Peyer's patch (tissue), 4 donors: ENCODE results near the gene GIMAP2. TPM values are rescaled to one million over a fixed set of nuclear protein-coding genes. Genes with fewer than 3 reads are reported as not detected.
A peak's percentile ranks its signal among the peaks of the same experiment; 100 is the strongest.

Experiments used
- DNase-seq, 3 donors: peaks; one replicate each; pipeline ENCODE4 v3.0.0-alpha.2; 2017 to 2019
- H3K27ac ChIP-seq, 4 donors: fragments of 200-600 bp; sonication (generic); one replicate each; pipeline ENCODE4 v1.5.1; 2016 to 2019
- H3K27me3 ChIP-seq, 2 donors: fragments of 200-600 bp; sonication (generic); one replicate each; pipeline ENCODE4 v1.5.1; 2019
- H3K36me3 ChIP-seq, 3 donors: fragments of 200-600 bp; sonication (generic); one replicate each; pipeline ENCODE4 v1.5.1; 2016 to 2019
- H3K4me1 ChIP-seq, 4 donors: fragments of 200-600 bp; sonication (generic); one replicate each; pipeline ENCODE4 v1.5.1; 2016 to 2019
- H3K4me3 ChIP-seq, 4 donors: fragments of 200-600 bp; sonication (generic); 1 replicate in 3 of 4; 2 replicates in 1 of 4; pipeline ENCODE4 v1.5.1; 2016 to 2019; ENCODE audit warnings: mild to moderate bottlenecking in 1 of 4
- H3K9me3 ChIP-seq, 4 donors: fragments of 200-600 bp; sonication (generic); one replicate each; pipeline ENCODE4 v1.5.1; 2016 to 2019; ENCODE audit warnings: mild to moderate bottlenecking in 1 of 4
- POLR2A ChIP-seq, 2 donors: fragments of 450-650 bp; IDR thresholded peaks; one replicate each; pipeline ENCODE4 v1.5.1; 2017; ENCODE audit warnings: antibody characterized with exemption in 2 of 2, mild to moderate bottlenecking in 2 of 2, moderate library complexity in 2 of 2
- total RNA-seq, 4 donors: library from RNA; depleted of rRNA; stranded (reverse); fragments of >200 nt; gene quantifications; one replicate each; pipeline ENCODE4 v1.1.0, GENCODE V29; 2016
- TF ChIP-seq, protein P1 (sequence below), 6 experiments: fragments of 450-650 bp in 4 of 6; fragments of 200-600 bp in 2 of 6; sonication (generic) in 1 of 6; IDR thresholded peaks; one replicate each; pipeline ENCODE4 v1.5.1; 2017 to 2019; ENCODE audit warnings: antibody characterized with exemption in 6 of 6, mild to moderate bottlenecking in 3 of 6, moderate library complexity in 1 of 6

Gene GIMAP2
- total RNA-seq, 4 donors from 2014 or later, result 4.8 to 17.3 (median 9.1) TPM

DNA sequence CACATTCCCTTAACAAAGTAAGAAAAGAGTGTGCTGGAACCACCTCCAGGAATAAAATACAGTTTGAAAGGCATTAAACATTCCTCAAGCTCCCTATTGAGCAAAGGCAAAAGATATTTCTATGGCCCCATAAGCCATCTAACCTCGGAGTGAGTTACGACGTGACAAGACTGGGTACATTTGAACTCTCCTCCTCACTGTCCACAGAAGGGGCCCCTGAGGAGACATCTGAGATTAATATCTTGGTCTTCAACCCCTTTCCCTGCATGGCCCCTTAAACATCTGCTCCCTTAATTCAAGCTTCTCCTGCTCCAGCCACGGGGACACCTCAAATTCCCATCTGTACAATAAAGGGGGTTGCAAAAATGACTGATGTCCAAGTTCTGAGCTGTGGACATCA, 31.4 kb downstream of the GIMAP2 start:
- H3K27ac ChIP-seq, result peak overlapping the region; percentile 52 to 80 (median 72)
- H3K9me3 ChIP-seq, result no peaks in the 10 kb centered on the region

DNA sequence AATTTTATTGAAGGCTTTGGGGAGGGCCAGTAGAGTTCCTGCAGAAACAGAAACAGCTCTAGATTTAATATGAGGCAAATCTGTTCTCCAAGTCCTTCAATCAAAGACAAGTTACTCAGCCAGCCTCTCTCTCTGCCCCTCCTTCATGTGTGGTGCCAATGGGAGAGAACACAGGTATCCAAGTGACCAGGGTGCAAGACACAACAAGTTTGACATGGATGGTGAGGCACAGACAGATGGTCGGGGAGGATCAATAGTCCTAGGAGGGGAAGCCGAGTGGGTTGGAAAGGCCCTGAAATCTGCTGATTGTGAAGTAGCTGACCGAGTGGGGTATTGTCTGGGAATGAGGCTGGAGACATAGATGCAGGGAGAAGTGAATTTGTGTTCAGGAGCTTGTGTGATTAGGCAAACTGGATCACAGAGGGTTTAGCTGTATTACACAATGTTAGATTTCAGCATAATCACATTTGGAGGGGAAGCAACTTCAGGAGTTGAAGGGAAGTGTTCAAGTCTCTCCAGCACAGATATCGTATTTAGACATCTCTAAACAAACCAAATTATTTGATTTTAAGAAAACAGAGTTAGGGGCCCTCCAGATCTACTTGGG, 32.4 kb downstream of the GIMAP2 start:
- peaks cover 0 to 14% (median 0%) of the 10 kb centered on the region in 3 donors for H3K36me3 ChIP-seq
- H3K4me3 ChIP-seq, result peak overlapping the region; percentile 37 to 51 (median 46)
- peak overlapping the region; percentile 52 to 80 (median 72) for H3K27ac ChIP-seq
- H3K4me1 ChIP-seq, result no peaks in the 10 kb centered on the region
- DNase-seq, result no peak
- TF ChIP-seq, protein P1, sequence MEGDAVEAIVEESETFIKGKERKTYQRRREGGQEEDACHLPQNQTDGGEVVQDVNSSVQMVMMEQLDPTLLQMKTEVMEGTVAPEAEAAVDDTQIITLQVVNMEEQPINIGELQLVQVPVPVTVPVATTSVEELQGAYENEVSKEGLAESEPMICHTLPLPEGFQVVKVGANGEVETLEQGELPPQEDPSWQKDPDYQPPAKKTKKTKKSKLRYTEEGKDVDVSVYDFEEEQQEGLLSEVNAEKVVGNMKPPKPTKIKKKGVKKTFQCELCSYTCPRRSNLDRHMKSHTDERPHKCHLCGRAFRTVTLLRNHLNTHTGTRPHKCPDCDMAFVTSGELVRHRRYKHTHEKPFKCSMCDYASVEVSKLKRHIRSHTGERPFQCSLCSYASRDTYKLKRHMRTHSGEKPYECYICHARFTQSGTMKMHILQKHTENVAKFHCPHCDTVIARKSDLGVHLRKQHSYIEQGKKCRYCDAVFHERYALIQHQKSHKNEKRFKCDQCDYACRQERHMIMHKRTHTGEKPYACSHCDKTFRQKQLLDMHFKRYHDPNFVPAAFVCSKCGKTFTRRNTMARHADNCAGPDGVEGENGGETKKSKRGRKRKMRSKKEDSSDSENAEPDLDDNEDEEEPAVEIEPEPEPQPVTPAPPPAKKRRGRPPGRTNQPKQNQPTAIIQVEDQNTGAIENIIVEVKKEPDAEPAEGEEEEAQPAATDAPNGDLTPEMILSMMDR (IDR thresholded peaks at IDR 0.05), result no peak
- no peaks in the 10 kb centered on the region for H3K27me3 ChIP-seq
- H3K9me3 ChIP-seq, result no peaks in the 10 kb centered on the region

More for the DNA sequence above, 31.4 kb downstream of the GIMAP2 start:
- Histone ChIP-seq H3K4me1 (no peaks in the 10 kb centered on the region), H3K36me3 (peaks cover 0 to 14% (median 0%) of the 10 kb centered on the region in 3 donors), H3K27me3 (no peaks in the 10 kb centered on the region), H3K4me3 (peak overlapping the region; percentile 37 to 51 (median 46))
- no peak for DNase-seq
- TF ChIP-seq, protein P1 (IDR thresholded peaks at IDR 0.05), result no peak
- no peak for TF ChIP-seq POLR2A (IDR thresholded peaks at IDR 0.05)

DNA sequence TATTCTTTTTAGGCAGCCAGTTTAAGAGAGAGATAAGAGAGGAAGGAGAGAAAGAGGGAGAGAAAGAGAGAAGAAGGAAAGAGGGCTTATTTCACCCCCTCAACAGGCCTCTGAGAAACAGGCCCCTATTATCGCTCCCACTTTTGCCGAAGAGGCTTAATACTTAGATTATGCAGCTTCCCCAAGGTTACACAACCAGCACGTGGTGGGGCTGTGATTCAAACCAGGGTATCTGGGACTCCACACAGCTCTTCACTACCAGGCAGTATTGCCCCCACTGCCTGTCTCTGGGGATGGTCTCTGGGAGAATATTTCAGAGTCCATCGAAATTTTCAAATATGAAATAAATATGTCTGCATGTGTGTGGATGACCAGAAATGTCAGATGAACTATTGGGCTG, 33.9 kb downstream of the GIMAP2 start:
- Histone ChIP-seq H3K27ac (no peak overlapping the region), H3K27me3 (no peaks in the 10 kb centered on the region), H3K4me1 (no peaks in the 10 kb centered on the region), H3K4me3 (no peak overlapping the region), H3K36me3 (peaks cover 0 to 14% (median 0%) of the 10 kb centered on the region in 3 donors), H3K9me3 (no peaks in the 10 kb centered on the region)
- no peak for DNase-seq
- TF ChIP-seq, protein P1 (IDR thresholded peaks at IDR 0.05), result no peak
- TF ChIP-seq POLR2A (IDR thresholded peaks at IDR 0.05), result no peak

DNA sequence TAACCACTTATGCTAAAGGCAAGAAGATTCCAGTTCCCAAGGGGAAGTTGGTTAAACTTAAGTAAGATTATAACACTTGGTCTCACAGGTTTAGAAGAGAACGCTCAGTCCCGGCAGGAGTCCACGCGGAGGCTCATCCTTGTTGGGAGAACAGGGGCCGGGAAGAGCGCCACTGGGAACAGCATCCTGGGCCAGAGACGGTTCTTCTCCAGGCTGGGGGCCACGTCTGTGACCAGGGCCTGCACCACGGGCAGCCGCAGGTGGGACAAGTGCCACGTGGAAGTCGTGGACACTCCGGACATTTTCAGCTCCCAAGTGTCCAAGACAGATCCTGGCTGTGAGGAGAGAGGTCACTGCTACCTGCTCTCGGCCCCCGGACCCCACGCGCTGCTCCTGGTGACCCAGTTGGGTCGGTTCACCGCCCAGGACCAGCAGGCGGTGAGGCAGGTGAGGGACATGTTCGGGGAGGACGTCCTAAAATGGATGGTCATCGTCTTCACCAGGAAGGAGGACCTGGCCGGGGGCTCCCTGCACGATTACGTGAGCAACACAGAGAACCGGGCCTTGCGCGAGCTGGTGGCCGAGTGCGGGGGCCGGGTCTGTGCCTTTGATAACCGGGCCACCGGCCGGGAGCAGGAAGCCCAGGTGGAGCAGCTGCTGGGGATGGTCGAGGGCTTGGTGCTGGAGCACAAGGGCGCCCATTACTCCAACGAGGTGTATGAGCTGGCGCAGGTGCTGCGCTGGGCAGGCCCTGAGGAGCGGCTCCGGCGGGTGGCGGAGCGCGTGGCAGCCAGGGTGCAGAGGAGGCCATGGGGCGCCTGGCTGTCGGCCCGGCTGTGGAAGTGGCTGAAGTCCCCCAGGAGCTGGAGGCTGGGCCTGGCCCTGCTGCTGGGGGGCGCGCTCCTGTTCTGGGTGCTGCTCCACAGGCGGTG, 34.7 kb downstream of the GIMAP2 start:
- no peak overlapping the region for H3K27ac ChIP-seq
- TF ChIP-seq POLR2A (IDR thresholded peaks at IDR 0.05), result no peak
- TF ChIP-seq, protein P1 (IDR thresholded peaks at IDR 0.05), result no peak
- H3K36me3 ChIP-seq, result peaks cover 0 to 14% (median 0%) of the 10 kb centered on the region in 3 donors

DNA sequence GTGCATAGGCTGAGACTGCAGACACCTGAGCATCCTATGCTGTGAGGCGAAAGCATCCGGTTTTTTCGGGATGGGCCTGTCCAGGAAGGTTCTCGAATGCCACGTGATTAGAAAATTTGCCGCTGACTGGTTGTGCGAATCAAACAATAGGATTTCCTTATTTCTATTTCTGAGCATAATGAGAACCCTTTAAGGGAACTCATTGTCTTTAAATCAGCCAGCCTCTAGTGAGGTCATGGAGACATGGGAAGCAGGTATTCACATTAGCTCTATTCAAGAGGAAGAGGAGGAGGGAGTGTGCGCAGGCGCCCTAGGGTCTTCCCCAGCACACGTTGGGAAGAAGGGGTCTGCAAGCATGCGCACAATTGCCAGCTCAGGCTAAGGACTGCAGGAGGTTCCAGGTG, 36.5 kb downstream of the GIMAP2 start:
- TF ChIP-seq, protein P1 (IDR thresholded peaks at IDR 0.05), result no peak
- TF ChIP-seq POLR2A (IDR thresholded peaks at IDR 0.05), result no peak
- Histone ChIP-seq H3K9me3 (no peaks in the 10 kb centered on the region), H3K4me1 (no peaks in the 10 kb centered on the region), H3K36me3 (peaks cover 0 to 14% (median 0%) of the 10 kb centered on the region in 3 donors), H3K27ac (peak overlapping the region in 3 of 4 donors; percentile 11 to 30 (median 17)), H3K27me3 (no peaks in the 10 kb centered on the region), H3K4me3 (no peak overlapping the region)
- DNase-seq, result no peak

More for the DNA sequence above, 34.7 kb downstream of the GIMAP2 start:
- Histone ChIP-seq H3K4me3 (no peak overlapping the region), H3K9me3 (no peaks in the 10 kb centered on the region), H3K4me1 (no peaks in the 10 kb centered on the region), H3K27me3 (no peaks in the 10 kb centered on the region)
- no peak for DNase-seq
